Thymus (tissue), 14 donors: ENCODE results near the gene TUBA1C. TPM values are rescaled to one million over a fixed set of nuclear protein-coding genes. Genes with fewer than 3 reads are reported as not detected.

ENCODE experiments used
- DNase-seq, 9 donors: peaks; one replicate each; pipeline ENCODE4 v3.0.0-alpha.2; 2013; ENCODE audit warnings: low spot score in 9 of 9, low read depth in 6 of 9, missing footprints in 1 of 9
- H3K27ac ChIP-seq, 2 donors: one replicate each; pipeline ENCODE4 v1.5.1; 2013; ENCODE audit warnings: control low read depth in 1 of 2, low read depth in 1 of 2, low read length in 1 of 2, mild to moderate bottlenecking in 1 of 2, moderate library complexity in 1 of 2
- H3K27me3 ChIP-seq, 2 donors: one replicate each; pipeline ENCODE4 v1.5.1; 2013; ENCODE audit warnings: low read length in 1 of 2; ENCODE audit not compliant: control insufficient read depth in 2 of 2, insufficient read depth in 1 of 2
- H3K36me3 ChIP-seq, 2 donors: one replicate each; pipeline ENCODE4 v1.5.1; 2013; ENCODE audit warnings: low read length in 1 of 2, mild to moderate bottlenecking in 1 of 2, moderate library complexity in 1 of 2; ENCODE audit not compliant: control insufficient read depth in 2 of 2, insufficient read depth in 2 of 2
- H3K4me1 ChIP-seq, 2 donors: one replicate each; pipeline ENCODE4 v1.5.1; 2013; ENCODE audit warnings: low read length in 2 of 2; ENCODE audit not compliant: control insufficient read depth in 2 of 2, insufficient read depth in 2 of 2
- H3K4me3 ChIP-seq, 2 donors: one replicate each; pipeline ENCODE4 v1.5.1; 2013; ENCODE audit warnings: low read length in 2 of 2, control low read depth in 1 of 2, mild to moderate bottlenecking in 1 of 2
- H3K9me3 ChIP-seq, 2 donors: one replicate each; pipeline ENCODE4 v1.5.1; 2013; ENCODE audit warnings: low read length in 1 of 2, mild to moderate bottlenecking in 1 of 2; ENCODE audit not compliant: control insufficient read depth in 2 of 2, insufficient read depth in 1 of 2
- WGBS: extraction: QIAGEN DNeasy Blood & Tissue Kit; methylation state at CpG from one replicate; pipeline ENCODE4 v1.1.7; 2013; 5-methylcytosine and 5-hydroxymethylcytosine counted together
- long read RNA-seq, 10 donors: transcript quantifications; one replicate each; lab custom pipeline, GENCODE V29; 2026
- polyA plus RNA-seq: library from polyadenylated mRNA; stranded (reverse); fragments of 200-250 nt; gene quantifications from one replicate; pipeline ENCODE4 v1.2.3, GENCODE V29; 2013
- total RNA-seq: library from RNA; stranded (reverse); fragments of 120-200 nt; gene quantifications from one replicate; pipeline ENCODE4 v1.2.4, GENCODE V29; 2013
- donor health status: healthy.

TUBA1C gene
- total RNA-seq (112 TPM), polyA plus RNA-seq (115 TPM)
- long read RNA-seq, donor 1, partial matches to known transcripts: 47 of 154 reads
- long read RNA-seq, donor 1, other reads (novel, unspliced or antisense): 102 of 154 reads
- long read RNA-seq, donor 2: 0 reads
- long read RNA-seq, donor 3, transcript TUBA1C-201 (4 exons, 3,001 nt): major isoform, 68 of 2,797 reads
- long read RNA-seq, donor 3, partial matches to known transcripts: 1,961 of 2,797 reads
- long read RNA-seq, donor 3, other reads (novel, unspliced or antisense): 767 of 2,797 reads
- long read RNA-seq, donor 4, transcript TUBA1C-201 (4 exons, 3,001 nt): major isoform, 22 of 619 reads
- long read RNA-seq, donor 4, partial matches to known transcripts: 181 of 619 reads
- long read RNA-seq, donor 4, other reads (novel, unspliced or antisense): 416 of 619 reads
- long read RNA-seq, donor 5, transcript TUBA1C-201 (4 exons, 3,001 nt): major isoform, 71 of 910 reads
- long read RNA-seq, donor 5, partial matches to known transcripts: 396 of 910 reads
- long read RNA-seq, donor 5, other reads (novel, unspliced or antisense): 442 of 910 reads
- long read RNA-seq, donor 6, transcript TUBA1C-201 (4 exons, 3,001 nt): major isoform, 24 of 1,404 reads
- long read RNA-seq, donor 6, partial matches to known transcripts: 1,039 of 1,404 reads
- long read RNA-seq, donor 6, other reads (novel, unspliced or antisense): 340 of 1,404 reads
- long read RNA-seq, donor 7, transcript TUBA1C-201 (4 exons, 3,001 nt): major isoform, 35 of 1,547 reads
- long read RNA-seq, donor 7, partial matches to known transcripts: 1,211 of 1,547 reads
- long read RNA-seq, donor 7, other reads (novel, unspliced or antisense): 299 of 1,547 reads
- long read RNA-seq, donor 8, transcript TUBA1C-201 (4 exons, 3,001 nt): major isoform, 21 of 29 reads
- long read RNA-seq, donor 8, partial matches to known transcripts: 0 of 29 reads
- long read RNA-seq, donor 8, other reads (novel, unspliced or antisense): 6 of 29 reads
- long read RNA-seq, donor 9, transcript TUBA1C-201 (4 exons, 3,001 nt): major isoform, 30 of 1,120 reads
- long read RNA-seq, donor 9, partial matches to known transcripts: 750 of 1,120 reads
- long read RNA-seq, donor 9, other reads (novel, unspliced or antisense): 340 of 1,120 reads
- long read RNA-seq, donor 10, transcript TUBA1C-201 (4 exons, 3,001 nt): major isoform, 23 of 954 reads
- long read RNA-seq, donor 10, partial matches to known transcripts: 860 of 954 reads
- long read RNA-seq, donor 10, other reads (novel, unspliced or antisense): 69 of 954 reads

GRCh38 chr12:49264873-49265792 is at the start of gene TUBA1C:
Gene TUBA1C (plus strand): TSS chr12:49265082. CDS start chr12:49265182, 100 bp downstream.
- H3K4me3 ChIP-seq: peak within 1 kb of the TSS; percentile 74 to 78
- no peaks in the 10 kb centered on the region for H3K9me3 ChIP-seq
- peaks cover 17 to 33% of the 10 kb centered on the region in 2 donors for H3K4me1 ChIP-seq
- WGBS: under 1% methylated on average over 61 of the region's 61 CpGs
- H3K27ac ChIP-seq: peak within 1 kb of the TSS; percentile 84 to 92
- no peaks in the 10 kb centered on the region for H3K27me3 ChIP-seq
- peaks cover 11 to 25% of the 10 kb centered on the region in 2 donors for H3K36me3 ChIP-seq
- DNase-seq: peak; percentile 73 to 94 (median 87)

GRCh38 chr12:49219417-49220026 is 45.4 kb upstream of the TUBA1C start:
- Histone ChIP-seq H3K4me3 (no peak overlapping the region), H3K36me3 (no peaks in the 10 kb centered on the region), H3K9me3 (no peaks in the 10 kb centered on the region), H3K27ac (no peak overlapping the region), H3K27me3 (no peaks in the 10 kb centered on the region), H3K4me1 (peaks cover 0 to 3% of the 10 kb centered on the region in 2 donors)
- WGBS: 96% methylated on average over 11 of the region's 11 CpGs
- no peak for DNase-seq

GRCh38 chr12:49220972-49221371 is 43.9 kb upstream of the TUBA1C start:
- Histone ChIP-seq H3K9me3 (no peaks in the 10 kb centered on the region), H3K4me1 (no peaks in the 10 kb centered on the region), H3K4me3 (no peak overlapping the region), H3K36me3 (no peaks in the 10 kb centered on the region), H3K27me3 (no peaks in the 10 kb centered on the region), H3K27ac (no peak overlapping the region)
- DNase-seq: no peak
- 88% methylated on average over 4 of the region's 4 CpGs for WGBS

GRCh38 chr12:49223122-49223521 is 41.8 kb upstream of the TUBA1C start:
- no peaks in the 10 kb centered on the region for H3K36me3 ChIP-seq
- H3K9me3 ChIP-seq: no peaks in the 10 kb centered on the region
- no peak overlapping the region for H3K27ac ChIP-seq
- no peaks in the 10 kb centered on the region for H3K27me3 ChIP-seq
- H3K4me3 ChIP-seq: no peak overlapping the region
- DNase-seq: no peak
- no peaks in the 10 kb centered on the region for H3K4me1 ChIP-seq
- 92% methylated on average over 1 of the region's 1 CpG for whole genome bisulfite sequencing

- WGBS: 99% methylated on average over 3 of the region's 3 CpGs
- Histone ChIP-seq H3K4me1 (no peaks in the 10 kb centered on the region), H3K9me3 (no peaks in the 10 kb centered on the region), H3K36me3 (no peaks in the 10 kb centered on the region), H3K27ac (no peak overlapping the region), H3K27me3 (no peaks in the 10 kb centered on the region), H3K4me3 (no peak overlapping the region)
- DNase-seq: no peak
Measured at GRCh38 chr12:49223590-49224369, 41.1 kb upstream of the TUBA1C start.

GRCh38 chr12:49225576-49226166 is 39.2 kb upstream of the TUBA1C start:
- no peak overlapping the region for H3K4me3 ChIP-seq
- 94% methylated on average over 7 of the region's 7 CpGs for WGBS
- DNase-seq: no peak
- no peaks in the 10 kb centered on the region for H3K27me3 ChIP-seq
- H3K9me3 ChIP-seq: no peaks in the 10 kb centered on the region
- no peaks in the 10 kb centered on the region for H3K36me3 ChIP-seq
- H3K27ac ChIP-seq: no peak overlapping the region
- H3K4me1 ChIP-seq: no peaks in the 10 kb centered on the region

GRCh38 chr12:49227713-49228112 is 37.2 kb upstream of the TUBA1C start:
- Histone ChIP-seq H3K4me1 (peaks cover 0 to 3% of the 10 kb centered on the region in 2 donors), H3K4me3 (no peak overlapping the region), H3K9me3 (no peaks in the 10 kb centered on the region), H3K36me3 (no peaks in the 10 kb centered on the region), H3K27ac (no peak overlapping the region), H3K27me3 (peaks cover 0 to under 1% of the 10 kb centered on the region in 2 donors)
- WGBS: 97% methylated on average over 3 of the region's 3 CpGs
- DNase-seq: no peak
